Posterior cingulate gyrus (tissue), 11 donors: ENCODE results near the gene SCAI.
"Not testable (repeated sequence)": the region's sequence is repeated elsewhere in the genome, so short reads cannot be mapped to it uniquely, and the experiment has no call there.

Experiments used
- DNase-seq, 10 donors: peaks; one replicate each; pipeline versions ENCODE4 v3.0.0 to v3.0.0-alpha.2; 2020 to 2021; ENCODE audit warnings: mixed read lengths in 3 of 10
- intact Hi-C: fragments of 100-400 bp; cut with DNase I; formaldehyde crosslinking; loops from one replicate; pipeline ENCODE4 v1.15.1; 2023

Gene SCAI

GRCh38 chr9:124959671-124960408 lies 183.5 kb downstream of the SCAI start:
- intact Hi-C loops, DNase-seq: not testable (repeated sequence)

- intact Hi-C loops = no loop called here
- DNase-seq = no peak
Measured at GRCh38 chr9:124954255-124954654, 189.1 kb downstream of the SCAI start.

- intact Hi-C loops = no loop called here
- DNase-seq = no peak
Measured at GRCh38 chr9:124950050-124950718, 193.1 kb downstream of the SCAI start.

GRCh38 chr9:124949387-124949786 lies 193.9 kb downstream of the SCAI start:
- no peak for DNase-seq
- intact Hi-C loops = no loop called here

- DNase-seq = no peak
- intact Hi-C loops = no loop called here
Measured at GRCh38 chr9:124947727-124948391, 195.5 kb downstream of the SCAI start.

GRCh38 chr9:124946167-124946566 lies 197.2 kb downstream of the SCAI start:
- no peak for DNase-seq
- intact Hi-C loops = no loop called here

GRCh38 chr9:124941679-124942561 lies 201.4 kb downstream of the SCAI start:
- intact Hi-C loops = loop anchor here (2.0 to 5.0 kb wide), 4 partner anchors 75 to 255 kb away; partner anchors contain the start of gene NR6A1
- DNase-seq = peak in 9 of 10 donors; percentile 21 to 86 (median 28)

GRCh38 chr9:124940894-124941678 lies 202.2 kb downstream of the SCAI start, which contains the start of gene GOLGA1:
TSS of gene GOLGA1 (minus strand) at chr9:124941083. CDS start at chr9:124938711, 2,372 bp downstream.
- intact Hi-C loops = loop anchor here (2.0 to 5.0 kb wide), 4 partner anchors 74 to 256 kb away; partner anchors contain the start of gene NR6A1
- peak; percentile 87 to 98 (median 91) for DNase-seq

GRCh38 chr9:124940521-124940893 lies 202.8 kb downstream of the SCAI start:
- intact Hi-C loops = loop anchor here (2.0 to 5.0 kb wide), 4 partner anchors 73 to 257 kb away; partner anchors contain the start of gene NR6A1
- DNase-seq = peak in 1 of 10 donors; percentile 15

GRCh38 chr9:124939944-124940343 lies 203.4 kb downstream of the SCAI start:
- intact Hi-C loops = loop anchor here (2.0 to 5.0 kb wide), 4 partner anchors 73 to 257 kb away; partner anchors contain the start of gene NR6A1
- DNase-seq = no peak

GRCh38 chr9:124934290-124934689 lies 209.0 kb downstream of the SCAI start:
- no peak for DNase-seq
- intact Hi-C loops = no loop called here

- intact Hi-C loops = no loop called here
- no peak for DNase-seq
Measured at GRCh38 chr9:124932333-124932732, 211.0 kb downstream of the SCAI start.

GRCh38 chr9:124929464-124929863 lies 213.9 kb downstream of the SCAI start:
- no peak for DNase-seq
- intact Hi-C loops = no loop called here

GRCh38 chr9:124928116-124928515 lies 215.2 kb downstream of the SCAI start:
- intact Hi-C loops = no loop called here
- DNase-seq = no peak

- DNase-seq, intact Hi-C loops: not testable (repeated sequence)
Measured at GRCh38 chr9:124920394-124920793, 222.9 kb downstream of the SCAI start.

GRCh38 chr9:124914753-124915405 lies 228.4 kb downstream of the SCAI start:
- intact Hi-C loops = no loop called here
- DNase-seq = no peak

GRCh38 chr9:124913378-124913777 lies 229.9 kb downstream of the SCAI start:
- no peak for DNase-seq
- intact Hi-C loops = no loop called here

- intact Hi-C loops = no loop called here
- no peak for DNase-seq
Measured at GRCh38 chr9:124911766-124912165, 231.6 kb downstream of the SCAI start.

GRCh38 chr9:124908098-124908497 lies 235.2 kb downstream of the SCAI start:
- intact Hi-C loops = no loop called here
- no peak for DNase-seq
